HuH-7.5 (cell line): ENCODE results near the gene GNL2.

Experiments used
- DNase-seq: peaks from one replicate; pipeline ENCODE4 v3.0.0; 2011; ENCODE audit warnings: low spot score

Gene GNL2

DNA sequence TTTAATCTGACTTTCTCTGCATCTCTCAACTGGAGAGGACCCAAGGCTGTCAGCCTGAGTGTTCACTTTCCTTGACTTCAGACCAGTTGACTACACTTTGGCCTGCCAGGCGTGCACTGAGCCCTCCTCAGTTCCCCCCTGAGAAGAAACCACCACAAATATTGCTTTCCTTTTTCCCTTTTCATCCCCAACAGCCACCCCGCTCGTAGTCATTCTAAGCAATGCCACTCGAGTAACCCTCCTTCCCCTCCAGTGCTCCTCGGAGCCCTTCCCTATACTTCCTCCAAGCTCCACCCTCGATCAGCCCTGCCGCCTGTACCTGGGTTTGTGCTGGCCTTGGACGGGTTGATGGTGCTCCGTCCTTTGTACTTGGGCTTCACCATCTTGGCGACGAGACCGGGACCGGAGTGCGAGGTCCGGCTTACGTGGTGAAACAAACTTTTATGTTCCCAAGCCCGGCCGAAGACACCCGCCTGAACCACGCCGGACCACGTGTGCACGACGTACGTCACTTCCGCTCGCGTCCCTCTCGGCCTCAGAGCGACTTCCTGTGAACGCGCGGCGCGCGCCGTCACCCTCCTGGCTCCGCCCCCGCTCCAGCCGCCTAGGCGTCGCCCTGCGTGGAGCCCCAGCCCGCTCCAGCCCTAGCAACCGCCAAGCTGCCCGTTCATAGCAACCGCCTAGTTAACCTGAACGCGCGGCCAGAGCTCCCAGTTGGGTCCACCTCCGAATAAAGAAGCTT lies at the start of gene GNL2:
TSS of gene GNL2 (minus strand) at position 498 of the 742 bp plus-strand sequence. CDS start at position 383, 115 bp downstream.
- DNase-seq = peak; percentile 91

DNA sequence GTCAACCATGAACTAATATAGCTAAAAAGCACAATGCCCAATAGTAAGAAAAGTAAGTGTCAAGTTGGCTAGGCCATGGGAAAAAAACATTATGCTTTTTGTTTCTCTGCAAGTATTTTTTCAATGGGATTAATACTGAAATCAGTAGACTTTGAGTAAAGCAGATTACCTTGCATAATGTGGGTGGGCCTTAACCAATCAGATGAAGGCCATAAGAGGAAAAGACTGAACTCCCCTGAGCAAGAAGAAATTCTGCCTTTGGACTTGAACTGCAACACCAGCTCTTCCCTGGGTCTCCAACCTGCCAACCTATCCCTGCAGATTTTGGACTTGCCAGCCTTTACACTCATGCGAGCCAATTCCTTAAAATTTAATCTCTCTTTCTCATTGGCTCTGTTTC lies 45.3 kb upstream of the GNL2 start:
- DNase-seq = no peak

DNA sequence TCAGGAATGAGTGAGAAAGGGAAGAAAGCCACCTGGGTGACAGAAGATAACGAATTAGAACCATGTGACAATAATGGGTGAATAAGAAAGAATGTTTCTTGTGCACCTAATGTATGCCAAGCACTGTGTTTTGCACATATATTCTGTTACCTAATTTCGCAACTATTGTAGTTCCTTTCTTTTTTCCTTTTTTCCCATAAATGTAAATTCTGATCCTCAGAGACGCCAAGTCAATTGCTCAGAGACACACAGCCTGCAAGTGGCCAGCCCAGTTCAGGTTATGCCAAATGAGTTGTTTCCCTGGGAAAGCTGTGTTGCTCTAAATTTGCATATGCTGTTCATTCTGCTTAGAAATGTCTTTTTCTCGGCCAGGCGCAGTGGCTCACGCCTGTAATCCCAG lies 40.7 kb upstream of the GNL2 start:
- DNase-seq = no peak

DNA sequence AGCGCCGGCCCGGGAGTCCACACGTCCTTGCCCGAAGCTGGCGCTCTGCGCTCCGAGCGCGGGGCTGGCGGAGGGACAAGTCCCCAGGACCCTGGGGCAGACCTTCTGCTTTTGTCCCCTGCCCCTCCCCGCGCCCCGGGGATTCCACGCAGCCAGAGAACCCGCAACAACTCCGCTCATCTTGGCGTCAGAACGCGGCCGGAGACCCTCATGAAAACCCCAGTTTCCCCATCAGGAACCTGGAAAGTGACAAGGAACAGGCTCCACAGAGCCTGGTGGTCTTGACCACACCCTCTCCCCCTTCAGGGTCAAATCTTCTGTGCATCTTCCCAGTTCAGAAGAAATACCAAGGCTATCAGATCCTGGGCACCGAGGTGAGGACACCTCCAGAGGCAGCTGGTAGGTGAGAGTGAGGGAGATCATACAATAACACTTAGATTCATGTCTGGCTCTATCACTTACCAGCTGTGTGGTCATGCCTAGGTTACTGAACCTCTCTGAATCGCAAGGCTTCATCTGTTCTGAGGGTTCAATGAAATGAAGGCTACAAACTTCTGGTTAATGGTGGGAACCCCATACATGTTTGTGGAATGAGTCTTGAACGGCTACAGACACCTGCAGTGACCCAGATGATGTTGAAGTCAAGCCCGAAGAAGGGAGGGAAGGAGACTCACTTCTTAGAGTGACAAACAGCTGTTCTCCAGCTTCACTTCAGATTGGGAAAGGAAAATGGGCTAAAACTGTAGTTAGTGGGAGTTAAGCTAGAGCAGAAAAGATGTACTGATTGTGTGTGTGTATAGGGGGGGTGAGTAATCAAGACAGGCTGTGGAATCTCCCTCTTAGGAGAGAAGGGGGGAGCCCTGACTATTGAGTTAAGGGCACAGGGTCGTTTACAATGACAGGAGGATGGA lies 39.5 kb upstream of the GNL2 start:
- DNase-seq = no peak

DNA sequence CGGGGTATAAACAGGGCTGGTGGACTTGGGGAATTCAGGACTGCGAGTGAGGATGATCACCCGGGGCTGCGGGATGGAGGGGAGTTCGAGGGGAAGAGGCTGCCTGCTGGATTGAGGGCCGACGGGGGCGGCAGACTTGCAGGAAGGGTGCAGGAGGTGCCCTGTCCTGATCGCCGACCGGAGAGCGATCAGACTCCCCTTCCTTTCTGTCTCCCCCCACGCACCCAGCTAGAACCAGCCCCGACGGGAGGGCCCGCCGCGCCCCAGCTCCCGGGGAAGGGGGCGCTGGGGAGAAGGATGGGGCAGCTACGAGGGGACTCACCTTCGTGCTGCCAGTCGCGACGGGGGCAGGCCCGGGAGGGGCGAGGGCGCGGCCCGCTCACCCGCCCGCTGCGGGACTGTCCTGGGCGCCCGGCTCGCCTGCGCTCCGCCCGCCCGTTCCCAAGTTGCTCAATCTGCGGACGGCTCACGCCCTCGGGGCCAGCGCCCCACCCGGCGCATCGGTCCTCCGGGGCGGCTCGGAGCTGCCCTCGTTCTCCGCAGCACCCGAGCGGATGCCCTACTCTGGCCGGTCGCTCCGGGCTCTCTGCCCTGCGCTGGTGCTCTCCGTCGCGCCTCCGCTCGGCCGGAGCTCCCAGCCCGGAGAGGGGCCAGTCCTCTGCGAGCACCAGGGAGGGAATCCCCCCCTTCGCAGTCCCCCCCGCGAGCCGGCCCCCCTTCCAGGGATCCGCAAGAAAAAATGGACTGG lies 38.7 kb upstream of the GNL2 start, which contains the start of gene RSPO1:
TSS of gene RSPO1 (minus strand) at position 649 of the 748 bp plus-strand sequence. CDS start 5,231 bp downstream, outside the sequence.
- no peak for DNase-seq

DNA sequence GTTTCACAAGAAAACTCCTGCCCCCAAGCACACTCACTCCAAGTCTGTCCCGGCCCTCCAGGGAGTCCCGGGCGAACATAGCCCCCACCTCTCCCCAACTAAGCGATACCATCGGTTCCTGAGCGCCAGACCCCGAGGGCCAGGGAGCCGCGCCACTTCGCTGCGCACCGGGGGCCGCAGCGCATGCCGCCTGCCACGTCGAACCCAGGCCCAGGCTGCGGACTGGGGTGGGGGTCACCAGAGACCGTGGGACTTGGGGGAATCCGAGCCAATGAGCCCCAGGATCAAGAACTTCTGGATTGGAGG lies 38.2 kb upstream of the GNL2 start:
- no peak for DNase-seq

DNA sequence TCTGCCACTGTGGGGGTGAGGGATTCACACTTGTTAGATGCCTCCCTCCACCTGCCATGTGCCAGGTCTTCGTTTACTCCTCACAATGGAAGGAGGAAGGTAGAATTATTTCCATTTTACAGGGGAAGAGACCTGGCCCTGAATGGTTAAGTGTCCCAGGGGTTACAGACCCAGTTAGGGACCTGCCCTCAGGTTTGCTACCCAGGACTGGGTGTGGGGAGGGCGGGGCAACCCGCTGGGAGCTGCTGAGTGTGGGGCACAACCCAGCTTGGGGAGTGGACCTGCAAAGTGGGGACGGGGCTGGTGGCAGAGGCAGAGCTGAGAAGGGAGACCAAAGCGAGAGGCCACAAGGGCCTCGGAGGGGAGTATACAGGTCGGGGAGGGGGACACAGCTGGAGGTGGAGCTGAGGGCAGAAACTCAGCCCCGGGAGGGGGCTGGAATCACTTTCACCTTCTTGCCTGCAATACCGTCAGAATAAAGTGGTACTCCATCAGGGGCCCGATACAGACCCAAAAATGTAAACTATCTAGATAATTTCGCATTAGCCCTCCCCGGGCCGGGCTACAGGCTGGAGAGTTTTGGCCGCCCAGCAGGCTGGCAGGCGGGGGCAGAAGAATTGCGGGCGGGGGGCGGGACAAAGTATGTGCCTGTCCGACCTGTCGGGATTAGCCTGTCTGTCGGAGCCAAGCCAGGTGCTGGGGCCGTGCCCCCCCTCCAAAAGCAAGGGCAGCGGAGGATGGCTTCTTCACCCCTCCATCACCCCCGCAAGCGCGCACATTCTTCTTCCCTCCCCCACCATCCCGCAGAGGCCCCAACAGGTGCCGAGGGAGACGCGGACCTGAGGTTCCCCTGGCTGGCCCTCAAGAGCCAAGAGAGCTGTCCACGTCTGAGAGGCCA lies 37.6 kb upstream of the GNL2 start:
- DNase-seq = no peak

DNA sequence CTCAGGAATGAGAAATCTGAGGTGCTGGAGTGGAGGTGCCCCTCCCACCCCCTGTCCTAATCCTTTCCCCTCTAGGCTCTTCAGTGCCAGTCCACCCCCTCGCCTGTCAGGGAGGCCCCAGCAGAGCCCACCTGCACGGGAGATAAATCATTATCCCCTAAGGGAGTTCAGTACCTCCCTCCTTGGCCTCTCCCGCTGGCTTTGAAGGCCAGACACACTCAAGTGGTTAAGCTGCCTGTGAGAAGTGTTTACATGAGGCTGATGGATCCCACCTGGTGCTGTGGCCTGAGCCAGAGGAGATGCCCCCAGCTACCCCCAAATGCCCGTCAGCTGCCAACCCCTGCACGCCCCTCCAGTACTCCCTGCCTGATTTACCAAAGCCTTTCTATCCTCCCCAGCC lies 35.3 kb upstream of the GNL2 start:
- DNase-seq = no peak

DNA sequence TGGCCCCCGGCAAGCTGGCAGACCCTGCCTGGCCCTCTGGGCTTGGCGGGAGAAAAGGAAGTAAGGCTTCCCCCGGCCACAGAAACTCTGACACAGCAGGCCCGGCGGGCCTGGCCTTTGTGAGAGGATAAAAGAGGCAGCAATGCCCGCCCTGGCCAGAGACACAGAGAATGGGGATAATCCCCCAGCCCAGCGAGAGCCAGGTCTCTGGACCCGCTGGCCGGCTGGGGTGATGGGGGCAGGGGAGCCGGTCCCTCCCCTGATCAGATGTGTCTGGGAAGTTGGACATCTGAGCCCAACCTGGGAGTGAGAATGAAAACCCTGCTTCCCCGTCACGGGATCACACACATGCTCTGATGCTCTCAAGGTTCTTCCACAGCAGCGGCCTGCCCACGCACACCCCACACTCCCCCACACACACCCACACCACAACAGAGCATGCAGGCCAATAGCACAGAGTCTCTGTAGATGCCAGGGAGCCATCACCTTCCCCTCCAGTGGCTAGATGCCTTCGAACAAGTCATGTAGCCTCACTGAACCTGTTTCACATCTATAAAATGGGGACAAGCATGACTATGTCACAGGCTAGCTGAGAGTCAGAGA lies 34.8 kb upstream of the GNL2 start:
- DNase-seq = no peak

DNA sequence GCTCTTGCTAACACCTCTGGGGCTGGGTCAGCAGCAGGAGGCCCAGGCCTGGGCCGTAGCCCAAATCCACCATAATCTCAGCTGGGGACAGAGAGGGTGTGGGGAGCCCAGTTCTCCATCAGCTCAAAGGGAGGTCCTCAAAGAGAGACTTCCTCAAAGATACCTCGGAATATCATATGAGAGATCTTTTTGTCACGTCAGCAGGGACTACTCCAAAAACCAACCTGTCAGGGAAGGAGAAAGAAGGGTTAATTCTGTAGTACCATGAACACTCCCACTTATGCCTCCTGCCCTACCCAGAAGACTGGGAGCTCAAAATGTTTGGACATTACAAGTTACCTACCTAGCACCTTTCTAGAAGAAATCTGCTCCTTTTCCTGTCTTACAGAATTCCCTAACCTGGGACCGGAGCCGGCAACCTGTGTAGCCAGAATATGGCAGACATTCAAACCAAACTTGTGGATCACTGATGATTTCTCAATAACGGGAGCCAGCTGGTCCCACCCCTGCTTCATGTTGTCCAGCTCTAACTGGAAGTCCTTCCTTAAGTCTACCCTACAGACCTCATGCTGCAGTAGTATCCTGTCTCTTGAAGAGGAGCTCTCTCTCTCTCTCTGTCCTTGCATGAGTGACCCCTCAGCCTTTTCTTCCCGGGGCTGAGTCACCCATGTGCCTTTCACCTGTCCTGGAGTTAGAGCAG lies 34.1 kb upstream of the GNL2 start:
- no peak for DNase-seq

DNA sequence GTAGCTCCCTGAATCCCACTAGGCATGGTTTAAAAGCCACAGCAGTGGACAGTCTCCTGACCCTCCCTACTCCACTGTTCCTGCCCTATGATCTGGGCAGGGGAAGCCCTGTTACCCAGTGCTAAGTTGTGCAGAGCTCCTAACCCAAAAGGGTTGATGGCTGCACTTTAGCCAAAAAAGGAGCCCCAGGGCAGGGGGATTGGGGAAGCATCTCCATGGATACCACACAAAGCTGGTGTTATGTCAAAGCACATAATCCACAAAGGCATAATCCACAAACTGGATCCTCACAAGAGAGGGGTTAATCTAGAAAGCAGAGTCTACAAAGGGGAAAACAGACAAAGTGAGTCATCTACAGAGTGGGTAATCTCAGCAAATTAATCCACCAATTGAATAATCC lies 33.3 kb upstream of the GNL2 start:
- no peak for DNase-seq

DNA sequence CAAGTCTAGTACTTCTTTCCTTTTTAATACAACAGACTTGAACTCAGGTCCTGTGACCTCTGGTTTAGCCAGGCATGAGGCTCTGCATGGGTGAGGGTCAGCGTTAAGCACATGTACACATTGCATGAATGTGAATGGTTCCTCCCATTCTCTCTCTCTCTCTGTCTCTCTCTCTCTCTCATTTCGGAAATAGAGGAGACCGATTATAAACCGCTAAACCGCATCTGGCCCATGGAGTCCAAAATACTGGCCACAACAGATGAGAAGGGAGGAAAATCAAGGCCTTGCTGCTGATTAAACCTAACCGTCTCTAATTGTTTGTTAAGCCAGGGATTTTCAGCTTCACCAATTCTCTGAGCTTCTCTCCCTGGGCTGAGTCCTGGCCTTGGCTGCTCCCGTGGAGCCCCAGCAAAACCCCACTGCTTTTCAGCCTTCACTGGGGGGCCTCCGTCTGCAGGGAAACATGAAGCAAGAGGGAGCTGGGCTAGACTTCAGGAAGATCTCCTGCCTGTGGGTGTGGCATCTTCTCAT lies 32.4 kb upstream of the GNL2 start:
- DNase-seq = no peak

DNA sequence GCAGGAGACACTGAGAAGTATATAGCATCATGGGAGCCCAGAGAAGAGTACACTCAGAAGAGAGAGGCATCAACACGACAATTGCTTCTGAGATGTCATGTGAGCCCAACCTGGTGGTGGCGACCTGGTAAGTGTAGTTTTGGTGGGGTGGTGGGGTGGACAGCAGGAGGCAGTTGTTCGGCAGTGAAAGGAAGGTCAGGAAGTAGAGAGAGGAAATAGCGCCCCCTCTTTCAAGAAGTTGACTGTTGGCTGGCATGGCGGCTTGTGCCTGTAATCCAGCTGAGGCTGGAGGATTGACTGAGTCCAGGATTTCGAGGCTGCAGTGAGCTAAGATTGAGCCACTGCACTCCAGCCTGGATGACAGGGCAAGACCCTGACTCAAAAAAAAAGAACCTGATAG lies 26.4 kb upstream of the GNL2 start:
- no peak for DNase-seq

DNA sequence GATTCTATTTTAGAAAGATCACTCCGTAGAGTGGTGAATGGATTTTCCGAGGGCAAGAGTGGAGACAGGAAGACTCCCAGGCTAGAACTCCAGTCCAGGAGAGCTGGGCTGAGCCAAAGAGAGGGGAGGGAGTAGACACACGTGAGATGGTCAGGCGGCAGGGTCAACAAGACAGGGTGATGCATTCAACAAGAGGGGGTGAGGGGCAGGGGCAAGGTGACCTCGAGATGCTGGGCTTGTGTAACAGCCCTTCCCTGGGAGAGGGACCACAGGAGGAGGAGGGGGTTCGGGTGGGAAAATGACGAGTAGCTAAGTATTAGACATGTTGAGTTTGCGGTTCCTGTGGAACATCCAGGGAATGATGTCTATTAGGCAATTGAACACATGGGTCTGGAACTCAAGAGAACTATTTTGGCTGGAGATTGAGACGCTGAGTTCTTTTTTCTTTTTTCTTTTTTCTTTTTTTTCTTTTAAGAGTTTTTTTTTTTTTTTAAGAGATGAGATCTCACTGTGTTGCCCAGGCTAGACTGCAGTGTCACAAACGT lies 25.7 kb upstream of the GNL2 start:
- no peak for DNase-seq

DNA sequence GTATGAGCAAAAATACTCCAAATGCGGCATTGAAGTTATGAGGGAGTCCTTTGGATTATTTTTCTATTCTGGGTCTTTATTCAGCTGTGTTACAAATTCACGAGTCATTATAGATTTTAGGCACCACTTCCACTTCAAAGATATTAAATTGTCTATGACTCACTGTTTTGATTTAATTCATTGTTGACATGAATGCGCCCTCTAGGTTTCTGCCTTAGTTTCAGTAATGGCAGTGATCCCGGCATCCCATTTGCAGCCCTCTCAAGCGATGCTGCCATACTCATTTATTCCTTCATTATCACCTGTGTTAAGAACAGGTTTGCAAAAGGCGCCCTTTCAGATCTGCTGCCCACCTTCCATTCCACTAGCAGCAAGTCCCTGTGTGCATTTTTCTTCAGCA lies 25.0 kb upstream of the GNL2 start:
- DNase-seq = no peak

DNA sequence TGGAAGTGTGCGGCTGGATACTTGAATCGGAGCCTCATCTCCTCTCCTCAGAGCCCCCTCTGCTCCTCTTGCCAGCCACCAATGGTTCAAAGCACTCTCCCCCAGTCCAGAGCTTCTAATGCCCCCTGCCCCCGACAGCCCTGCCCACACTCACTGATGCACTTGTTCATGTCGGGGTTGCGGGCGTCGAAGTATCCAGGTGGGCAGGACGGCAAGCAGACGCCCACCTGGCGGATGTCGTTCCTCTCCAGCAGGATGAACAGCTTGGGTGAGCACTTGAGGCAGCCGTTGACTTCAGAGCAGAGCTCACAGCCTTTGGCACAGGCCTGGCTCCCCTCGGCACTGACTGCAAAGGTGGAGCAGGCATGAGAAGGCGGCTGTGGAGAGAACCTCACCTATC lies 20.6 kb upstream of the GNL2 start:
- no peak for DNase-seq

DNA sequence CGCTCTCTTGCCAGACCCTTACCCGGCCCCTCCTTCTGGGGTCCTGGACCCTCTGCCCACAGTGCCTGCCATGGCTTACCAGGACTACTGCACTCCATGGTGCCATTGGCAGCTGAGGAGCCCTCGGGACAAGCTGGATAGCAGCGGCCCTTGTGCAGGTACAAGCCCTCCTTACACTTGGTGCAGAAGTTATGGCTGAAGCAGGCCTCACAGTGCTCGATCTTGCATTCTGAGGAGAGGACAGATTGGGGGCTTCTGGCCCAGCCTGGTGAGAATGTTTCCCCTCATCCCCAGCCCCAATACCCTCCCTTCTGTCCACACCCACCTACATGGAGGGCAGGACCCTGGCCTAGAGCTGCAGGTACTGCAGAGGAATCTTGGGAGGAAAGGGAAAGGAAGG lies 18.4 kb upstream of the GNL2 start:
- DNase-seq = no peak

DNA sequence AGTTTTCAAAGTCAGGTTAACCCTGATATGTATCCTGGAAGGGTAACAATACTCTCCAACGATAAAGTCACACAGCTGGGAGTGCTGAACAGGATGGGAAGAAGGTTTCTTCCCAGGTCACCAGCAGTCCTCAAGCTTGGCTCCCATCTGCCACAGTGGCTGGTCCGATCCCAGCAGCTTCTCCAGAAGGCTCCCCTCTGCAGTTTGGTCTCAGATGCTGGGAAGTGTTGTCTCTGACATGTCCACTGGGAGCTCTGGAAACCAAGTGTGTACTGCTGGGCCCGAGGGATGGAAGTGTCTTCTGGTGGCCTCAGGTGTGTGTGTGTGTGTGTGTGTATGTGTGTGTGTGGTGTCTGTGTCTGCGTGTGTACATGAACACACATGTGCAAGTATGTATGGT lies 16.4 kb upstream of the GNL2 start:
- DNase-seq = no peak

DNA sequence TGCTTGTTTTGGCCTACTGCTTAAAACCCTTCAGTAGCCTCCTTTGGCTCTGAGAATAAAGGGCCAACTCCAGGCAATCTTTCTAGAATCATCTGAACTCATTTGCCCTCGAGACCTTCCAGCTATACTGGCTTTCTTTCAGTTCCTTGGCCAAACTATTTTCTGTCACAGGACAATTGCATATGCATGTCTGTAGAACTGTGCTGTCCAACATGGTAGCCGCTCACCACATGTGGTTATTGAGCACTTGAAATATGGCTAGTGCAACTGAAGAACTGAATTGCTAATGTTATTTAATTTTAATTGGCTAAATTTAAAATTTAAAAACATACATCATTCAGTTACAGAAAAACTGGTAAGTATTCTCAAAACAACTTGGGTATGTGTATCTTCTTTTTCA lies 14.3 kb upstream of the GNL2 start:
- DNase-seq = no peak

DNA sequence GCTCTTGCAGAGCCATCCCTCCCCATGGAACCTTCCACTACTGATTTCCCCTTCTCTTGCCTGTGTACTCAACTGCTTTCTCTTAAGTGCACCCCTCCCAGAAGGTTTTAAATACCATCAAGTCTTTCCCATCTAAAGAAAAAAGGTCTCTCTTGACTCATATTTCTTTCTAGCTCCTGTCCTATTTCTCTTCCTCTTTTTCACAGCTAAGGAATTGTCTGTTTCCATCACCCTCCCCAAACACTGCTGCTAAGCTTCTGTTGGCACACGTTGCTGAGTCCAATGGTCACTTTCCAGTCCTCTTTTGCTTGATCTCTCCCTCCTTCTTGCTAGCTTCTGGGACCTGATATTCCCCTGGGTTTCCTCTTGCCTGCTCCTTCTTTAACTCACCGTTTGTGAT lies 13.3 kb upstream of the GNL2 start:
- DNase-seq = no peak
